Measurements from ENCODE around the gene ZMIZ1.

- TF ChIP-seq CTCF (IDR thresholded peaks at IDR 0.05) (no peak), POLR2A (IDR thresholded peaks at IDR 0.05) (no peak), EP300 (IDR thresholded peaks at IDR 0.05) (no peak)
Observed at GRCh38 chr10:79081353-79082034, 12.7 kb downstream of the ZMIZ1 start.
